HG03432 (cell line): ENCODE measurements around the gene MAML3.

Source experiments
- ATAC-seq: cut with Tn5 transposase; IDR thresholded peaks from one replicate; pipeline ENCODE4 v1.9.1; 2021; ENCODE audit warnings: mild to moderate bottlenecking, moderate library complexity; ENCODE audit not compliant: unreplicated experiment

The MAML3 gene

GRCh38 chr4:139880841-139881240 lies 273.1 kb downstream of the MAML3 start:
- ATAC-seq = no peak

DNA sequence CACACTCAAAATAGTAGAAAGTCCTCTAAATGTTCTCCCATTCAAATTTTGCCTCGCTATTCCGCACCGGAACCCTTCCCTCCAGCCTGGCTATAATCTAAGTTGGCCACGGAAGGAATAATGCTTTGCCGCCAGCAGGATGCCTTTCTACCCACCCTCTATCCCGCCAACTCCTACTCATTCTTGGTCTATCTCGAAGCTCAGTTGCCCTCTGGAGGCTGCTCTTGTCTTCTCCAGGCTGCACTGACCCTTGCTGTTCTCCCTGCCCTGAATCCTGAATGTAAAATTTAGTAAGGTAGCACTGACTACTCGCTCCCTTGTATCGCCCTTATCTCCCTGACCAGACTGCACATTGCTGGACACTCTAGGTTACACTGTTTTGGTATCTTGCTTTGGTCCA lies 275.9 kb downstream of the MAML3 start:
- ATAC-seq = no peak

- no peak for ATAC-seq
Observed at GRCh38 chr4:139876337-139876941, 277.5 kb downstream of the MAML3 start.

GRCh38 chr4:139875411-139875825 lies 278.6 kb downstream of the MAML3 start:
- no peak for ATAC-seq

DNA sequence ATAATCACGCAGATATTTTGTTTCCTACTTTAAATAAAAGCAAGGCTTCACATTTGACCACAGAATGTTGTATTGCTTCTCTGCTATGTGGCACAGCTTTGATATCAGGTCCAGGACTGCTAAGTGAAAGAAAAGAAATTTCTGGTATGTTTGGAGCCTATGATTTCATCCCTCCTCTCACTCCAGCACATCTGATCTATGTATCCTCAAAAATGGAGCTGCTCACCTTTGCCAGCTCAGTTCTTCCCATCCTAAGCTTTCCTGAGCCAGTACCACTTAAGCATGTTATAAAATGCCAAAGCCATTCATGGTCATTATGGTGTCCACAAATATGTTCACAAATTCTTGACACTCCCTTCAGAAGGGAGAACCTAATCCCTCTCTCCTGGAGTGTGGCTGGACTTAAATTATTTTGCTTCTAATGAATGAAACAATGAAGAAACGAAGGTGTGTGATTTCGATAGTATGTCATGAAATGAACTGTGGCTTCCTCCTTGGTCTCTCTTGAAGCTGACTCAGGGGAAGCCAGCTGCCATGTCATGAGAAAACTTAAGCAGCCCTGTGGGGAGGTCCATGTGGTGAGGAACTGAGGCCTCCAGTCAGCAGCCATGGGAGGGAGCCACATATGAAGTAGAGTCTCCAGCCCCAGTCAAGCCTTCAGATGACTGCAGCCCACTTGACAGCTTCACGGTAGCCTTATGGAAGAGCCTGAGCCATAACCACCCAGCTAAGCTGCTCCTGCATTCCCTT lies 280.7 kb downstream of the MAML3 start:
- ATAC-seq = no peak

- peak; percentile 74 for ATAC-seq
Observed at GRCh38 chr4:139872274-139872673, 281.7 kb downstream of the MAML3 start.

GRCh38 chr4:139869810-139870209 lies 284.2 kb downstream of the MAML3 start:
- no peak for ATAC-seq

- ATAC-seq = no peak
Observed at GRCh38 chr4:139866276-139866962, 287.6 kb downstream of the MAML3 start.

DNA sequence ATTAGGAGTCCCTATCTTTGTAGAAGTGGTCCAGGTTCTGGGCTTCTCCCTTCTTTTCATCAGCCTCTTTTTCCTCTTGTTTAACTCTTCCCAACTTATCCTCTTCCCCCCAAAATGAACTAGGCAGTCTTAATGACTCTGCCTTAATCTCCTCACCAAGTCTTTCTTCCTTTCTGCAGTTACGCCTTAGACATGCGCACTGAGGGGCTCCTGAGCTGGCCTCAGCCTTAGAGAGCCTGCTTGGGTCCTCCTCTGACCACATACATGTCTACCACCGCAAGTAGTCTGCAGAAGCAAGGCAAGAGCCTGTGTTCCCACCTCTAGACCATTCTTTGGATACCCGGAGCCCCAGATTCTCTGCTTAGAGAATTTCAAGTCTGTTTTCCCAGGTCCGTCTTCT lies 288.4 kb downstream of the MAML3 start:
- ATAC-seq = no peak

DNA sequence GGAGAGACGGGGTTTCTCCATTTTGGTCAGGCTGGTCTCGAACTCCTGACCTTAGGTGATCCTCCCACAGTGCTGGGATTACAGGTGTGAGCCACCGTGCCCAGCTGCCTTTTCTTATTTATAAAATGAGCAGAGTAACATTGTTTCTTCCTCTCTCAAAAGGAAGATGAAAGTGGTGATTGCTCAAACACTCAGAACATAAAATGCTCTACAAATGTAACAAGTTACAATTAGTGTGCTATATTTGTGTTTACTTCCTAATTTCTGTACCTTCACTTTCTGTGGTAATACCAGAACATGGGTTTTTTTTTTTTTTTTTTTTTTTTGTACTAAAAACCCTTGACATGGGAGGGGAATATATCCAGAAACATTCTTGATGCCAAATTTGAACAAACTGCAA lies 290.5 kb downstream of the MAML3 start:
- no peak for ATAC-seq

DNA sequence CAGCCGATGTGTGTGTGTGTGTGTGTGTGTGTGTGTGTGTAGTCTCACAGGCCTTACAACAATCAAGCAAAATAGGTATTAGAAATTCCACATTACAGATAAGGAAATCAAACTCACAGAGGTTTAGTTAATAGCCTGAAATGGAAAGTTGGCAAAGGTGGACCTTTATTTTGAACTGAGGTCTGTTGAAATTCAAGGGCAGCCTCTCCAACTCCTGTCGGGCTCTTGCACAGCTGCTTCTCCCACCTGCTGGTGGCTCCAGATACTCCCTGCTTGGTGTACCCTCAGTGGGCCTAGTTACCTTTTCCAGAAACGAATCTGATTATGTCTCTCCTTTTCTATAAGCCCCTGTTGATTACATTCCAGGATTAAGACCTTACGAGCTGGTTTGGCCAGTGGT lies 292.5 kb downstream of the MAML3 start:
- ATAC-seq = no peak

DNA sequence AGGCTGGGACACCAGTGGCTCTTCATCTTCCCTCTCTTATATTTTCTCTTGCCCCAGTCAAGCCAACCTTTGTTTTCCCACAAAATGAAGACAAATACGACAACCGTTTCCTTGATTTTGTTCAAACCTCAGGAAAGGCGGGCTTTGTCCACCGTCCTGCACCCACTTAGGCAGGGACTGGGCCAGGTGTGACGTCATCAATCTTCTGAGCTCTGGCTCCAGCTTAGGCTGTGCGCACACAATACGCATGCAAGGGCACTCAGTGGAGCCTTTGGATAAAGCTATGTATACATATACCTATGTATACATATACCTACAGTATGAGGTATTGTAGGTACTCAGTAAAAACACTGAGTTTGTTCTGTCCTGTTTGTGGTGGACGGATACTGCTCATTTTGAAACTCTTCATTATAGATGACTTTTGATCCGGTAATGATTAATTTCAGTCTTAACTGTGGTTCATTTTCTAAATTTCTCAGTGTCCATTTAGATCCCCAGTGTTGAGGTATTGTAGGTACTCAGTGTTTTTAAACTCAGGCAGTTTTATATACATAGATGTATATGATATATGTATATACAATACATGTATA lies 293.5 kb downstream of the MAML3 start:
- ATAC-seq = no peak

DNA sequence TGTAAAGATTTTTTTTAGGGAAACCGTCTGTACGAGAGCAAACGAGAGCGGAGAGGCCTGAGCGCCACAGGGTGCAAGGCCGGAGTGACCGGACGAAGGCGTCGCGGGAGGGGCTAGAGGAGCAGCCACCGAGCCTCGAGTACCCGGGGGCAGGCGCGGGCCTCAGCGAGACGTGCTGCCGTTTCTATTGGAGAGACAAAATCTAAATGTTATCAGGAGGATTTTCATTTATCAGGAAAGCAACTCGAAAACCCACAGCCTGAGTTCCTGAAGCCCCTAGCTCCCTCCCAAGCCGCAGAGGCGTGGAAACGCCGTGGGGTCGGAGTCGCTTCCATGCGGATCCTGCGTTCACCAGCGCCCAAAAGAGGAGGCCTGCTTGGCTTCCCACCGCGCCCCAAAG lies 294.1 kb downstream of the MAML3 start:
- ATAC-seq = no peak

DNA sequence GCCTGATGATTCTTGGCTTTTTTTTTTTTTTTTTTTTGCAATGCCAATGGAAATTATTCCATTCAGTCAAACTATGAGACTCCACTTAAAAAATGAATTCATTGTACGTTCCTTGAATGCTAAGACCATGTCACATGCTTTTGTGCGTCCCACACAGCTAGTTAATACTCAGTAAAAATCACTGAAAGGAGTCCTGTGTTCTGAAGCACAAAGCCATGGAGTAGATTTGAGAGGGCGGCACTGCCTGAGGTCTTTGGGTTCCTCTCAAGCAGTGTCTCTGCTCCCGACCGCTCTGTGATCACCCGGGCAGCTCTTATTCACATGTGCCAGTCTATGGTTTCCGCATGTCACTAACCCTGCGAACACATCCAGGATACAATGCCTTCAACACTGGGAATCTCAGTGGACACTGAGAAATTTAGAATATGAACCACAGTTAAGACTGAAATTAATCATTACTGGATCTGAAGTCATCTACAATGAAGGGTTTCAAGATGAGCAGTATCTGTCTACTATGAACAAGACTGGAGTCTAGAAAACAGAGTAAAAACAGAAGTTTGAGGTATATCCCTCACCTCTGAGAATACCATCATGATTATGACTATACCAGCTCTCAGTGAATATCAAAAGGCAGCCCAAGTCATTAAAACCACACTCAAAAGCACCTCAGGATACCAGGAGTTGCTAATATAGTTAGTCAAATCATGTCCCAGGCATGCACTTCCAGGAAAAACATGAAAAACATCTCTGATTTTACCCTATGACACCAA lies 295.4 kb downstream of the MAML3 start:
- ATAC-seq = peak; percentile 98

GRCh38 chr4:139857977-139858376 lies 296.0 kb downstream of the MAML3 start:
- ATAC-seq = no peak

- ATAC-seq = no peak
Observed at GRCh38 chr4:139857021-139857420, 297.0 kb downstream of the MAML3 start.

DNA sequence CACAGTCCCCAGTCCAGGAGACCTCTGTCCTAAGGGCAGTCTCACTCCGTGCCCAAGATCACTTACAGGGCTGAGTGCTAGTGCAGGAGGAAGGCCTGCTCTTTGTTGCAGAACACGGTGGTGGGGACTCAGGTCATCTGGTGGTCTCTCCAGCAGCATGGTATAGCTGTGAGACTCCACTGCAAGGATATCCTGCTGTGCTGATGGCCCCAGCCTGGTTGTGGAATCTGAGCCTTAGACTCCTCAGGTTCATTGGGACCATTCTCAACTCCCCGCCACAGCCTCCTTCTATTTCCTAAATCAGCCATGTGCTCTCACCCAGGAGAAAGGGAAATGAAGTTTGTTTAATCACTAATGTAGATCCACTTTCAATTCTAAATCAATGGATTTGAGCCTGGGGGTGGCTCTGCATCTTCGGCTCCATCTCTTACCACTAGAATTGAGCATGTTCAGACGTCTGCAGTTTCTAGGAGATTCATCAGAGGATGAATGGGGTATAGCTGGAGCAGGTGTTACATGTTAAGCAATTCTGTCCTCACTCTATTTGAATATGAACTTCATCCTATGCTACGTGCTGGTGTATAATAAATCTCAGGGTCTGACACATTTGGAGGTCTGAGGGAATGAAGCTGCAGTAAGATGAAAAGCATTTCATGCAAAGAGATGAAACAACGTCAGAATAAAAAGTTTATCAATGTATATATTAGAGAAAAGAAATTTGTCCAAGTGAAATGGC lies 299.1 kb downstream of the MAML3 start:
- no peak for ATAC-seq

DNA sequence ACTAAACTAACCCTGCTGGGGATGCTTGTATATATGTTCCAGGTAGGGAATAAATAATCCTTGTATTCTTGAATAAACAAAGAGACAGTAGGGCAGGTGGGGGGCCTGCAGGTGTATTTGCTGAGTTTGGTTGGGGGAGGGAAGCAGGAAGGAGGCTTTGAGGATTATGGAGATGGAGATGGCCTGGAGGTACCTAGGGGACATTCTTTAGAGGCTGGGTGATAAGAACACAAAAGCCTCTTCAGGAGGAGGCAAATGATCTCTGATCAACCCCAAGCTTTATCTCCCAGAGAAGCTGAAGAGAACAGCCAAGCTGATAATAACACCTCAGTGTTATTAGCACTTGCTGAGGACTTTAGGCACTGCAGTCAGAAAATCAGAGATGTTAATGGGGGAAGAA lies 300.7 kb downstream of the MAML3 start:
- ATAC-seq = no peak

DNA sequence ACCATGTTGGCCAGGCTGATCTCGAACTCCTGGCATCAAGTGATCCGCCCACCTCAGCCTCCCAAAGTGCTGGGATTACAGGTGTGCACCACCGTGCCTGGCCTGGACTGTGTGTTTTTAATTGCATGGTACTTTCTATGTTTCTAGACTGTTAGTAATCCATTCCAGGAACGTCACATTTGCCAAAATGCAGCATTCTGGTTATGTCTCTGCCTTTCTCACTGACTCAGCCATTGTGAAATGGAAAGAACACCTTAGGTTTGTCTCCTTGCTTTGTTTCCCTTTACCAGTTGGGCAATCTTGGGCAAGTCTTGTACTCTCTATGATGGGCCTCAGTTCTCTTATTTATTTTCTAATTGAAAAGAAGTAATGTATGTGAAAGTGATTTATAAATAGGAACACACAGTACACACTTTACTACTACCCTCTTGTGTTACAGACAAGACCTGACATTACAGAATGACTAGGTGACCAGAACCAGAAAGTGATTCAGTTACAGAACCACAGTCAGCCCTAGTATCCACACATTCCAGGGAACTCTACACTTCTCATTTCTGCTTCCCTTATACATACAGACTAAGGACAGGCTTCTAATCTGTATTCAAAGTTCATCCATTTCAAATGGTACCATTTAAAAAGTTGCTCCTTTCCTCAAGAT lies 301.2 kb downstream of the MAML3 start:
- no peak for ATAC-seq

DNA sequence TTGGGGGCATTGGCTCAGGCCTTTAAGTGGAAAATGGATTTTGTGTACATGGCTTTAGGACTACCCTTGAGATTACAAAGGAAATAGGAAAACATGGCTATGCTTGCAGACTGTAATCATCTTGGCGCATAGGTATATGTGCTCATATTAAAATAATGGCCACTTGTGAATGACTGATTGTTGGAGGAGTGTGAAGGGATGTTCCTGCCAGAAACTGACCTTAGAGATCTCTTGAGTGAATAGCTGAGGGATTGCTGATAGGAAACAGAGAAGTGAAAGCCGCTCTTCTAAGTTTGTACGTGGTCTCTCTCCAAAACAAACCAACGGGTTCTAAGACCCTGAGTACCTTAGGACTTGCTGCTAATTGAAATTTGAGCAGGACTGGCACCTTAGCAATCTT lies 302.3 kb downstream of the MAML3 start:
- ATAC-seq = no peak
